NCI-H226 (cell line): ENCODE results near the gene DICER1.

Experiments
- DNase-seq: peaks from one replicate; pipeline ENCODE4 v3.0.0-alpha.2; 2015

The DICER1 gene

DNA sequence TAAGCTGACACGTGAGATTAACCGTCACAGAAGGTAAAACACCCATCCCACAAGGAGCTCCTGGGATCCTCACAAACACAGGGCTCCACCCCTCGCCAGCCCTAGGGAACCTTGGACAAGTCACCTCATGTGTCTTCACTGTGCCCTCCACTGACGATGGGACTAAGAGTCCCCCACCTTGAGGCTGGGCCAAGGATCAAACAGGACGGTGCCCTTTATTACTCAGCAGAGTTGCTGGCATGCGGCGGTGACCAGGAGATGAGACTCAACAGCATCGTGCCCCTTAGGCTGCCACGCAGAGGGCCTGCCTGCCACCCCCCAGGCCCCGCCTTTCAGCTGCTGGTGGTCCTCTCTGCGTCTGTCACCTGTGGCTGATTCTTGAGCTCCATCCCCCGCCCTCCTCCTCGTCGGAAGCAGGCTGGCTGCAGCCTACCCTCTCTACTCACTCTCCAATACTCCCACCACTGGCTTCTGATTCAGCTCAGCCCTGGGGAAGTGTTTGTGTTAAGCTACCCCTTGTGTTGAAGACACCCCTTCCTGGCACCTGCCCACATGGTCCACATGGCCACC, 105.2 kb downstream of the DICER1 start:
- DNase-seq = no peak

GRCh38 chr14:95049952-95050351, 107.4 kb downstream of the DICER1 start:
- no peak for DNase-seq

DNA sequence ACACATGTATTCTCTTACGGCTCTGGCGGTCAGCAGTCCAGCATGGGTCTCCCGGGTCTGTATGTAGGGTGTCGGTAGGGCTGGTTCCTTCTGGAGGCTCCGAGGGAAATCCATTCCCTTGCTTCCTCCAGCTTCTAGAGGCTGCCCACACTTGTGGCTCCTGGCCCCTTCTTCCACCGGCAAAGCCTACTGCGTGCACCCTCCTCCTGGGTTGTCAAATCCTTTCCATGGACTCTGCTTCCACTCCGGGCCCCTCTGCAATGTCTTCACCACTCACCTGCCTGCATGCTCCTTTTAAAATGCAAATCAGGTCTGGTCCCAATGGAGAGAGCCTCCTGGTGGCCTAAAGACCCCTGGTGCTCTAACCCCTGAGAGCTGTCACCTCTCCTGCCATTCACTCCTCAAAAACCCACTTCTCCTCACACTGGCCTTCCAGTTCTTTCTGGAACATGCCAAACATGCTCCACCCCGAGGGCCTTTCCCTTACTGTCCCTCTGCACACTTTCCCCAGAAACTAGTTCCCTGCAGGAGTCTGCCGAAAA, 108.5 kb downstream of the DICER1 start:
- DNase-seq = no peak

- DNase-seq = no peak
These were observed 109.6 kb downstream of the DICER1 start for GRCh38 chr14:95047754-95048153.

DNA sequence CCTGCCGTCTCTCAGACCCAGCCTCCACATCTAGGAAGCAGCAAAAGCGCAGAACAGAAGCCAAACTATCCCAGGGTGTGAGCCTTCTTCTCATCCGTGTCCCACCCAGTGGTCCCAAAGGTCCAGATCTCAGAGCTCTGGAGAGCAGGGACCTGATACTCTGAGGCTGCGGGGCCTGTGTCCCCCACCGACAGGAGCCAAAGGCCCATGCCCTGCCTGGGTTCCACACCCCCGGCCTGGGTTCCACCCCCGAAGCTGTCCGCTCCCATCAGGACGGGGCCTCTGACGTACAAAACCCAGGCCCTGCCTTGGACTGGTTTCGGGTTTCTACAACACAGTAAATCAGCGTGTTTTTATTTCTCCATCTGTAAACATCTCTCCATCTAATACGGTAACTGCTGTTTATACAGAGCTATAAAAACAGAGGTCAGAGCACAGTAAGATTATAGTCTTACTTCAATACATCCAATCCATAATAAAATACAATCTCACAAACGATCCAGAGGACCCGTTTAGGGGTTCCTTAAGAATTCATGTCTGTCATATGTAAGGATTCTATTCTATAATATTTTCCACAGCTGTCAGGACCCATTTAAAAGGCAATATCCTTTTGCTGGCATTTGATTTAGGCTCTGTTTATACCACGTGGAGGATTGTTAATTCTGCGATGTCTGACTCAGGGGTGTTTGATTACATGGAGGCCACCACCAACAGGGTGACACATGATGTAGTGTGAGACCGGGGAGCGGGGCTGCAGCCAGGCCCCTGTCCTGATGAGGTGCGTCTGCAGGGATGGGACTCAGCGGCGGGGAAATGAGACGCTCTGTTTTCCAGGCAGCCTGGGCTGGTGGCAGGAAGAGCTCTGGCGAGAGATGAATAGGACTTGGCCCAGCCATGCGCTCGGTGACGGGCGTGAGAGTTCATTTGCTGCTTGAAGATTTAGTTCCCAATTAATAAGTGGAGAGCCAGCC, 110.3 kb downstream of the DICER1 start:
- DNase-seq = no peak

GRCh38 chr14:95045836-95046430, 111.4 kb downstream of the DICER1 start:
- no peak for DNase-seq

DNA sequence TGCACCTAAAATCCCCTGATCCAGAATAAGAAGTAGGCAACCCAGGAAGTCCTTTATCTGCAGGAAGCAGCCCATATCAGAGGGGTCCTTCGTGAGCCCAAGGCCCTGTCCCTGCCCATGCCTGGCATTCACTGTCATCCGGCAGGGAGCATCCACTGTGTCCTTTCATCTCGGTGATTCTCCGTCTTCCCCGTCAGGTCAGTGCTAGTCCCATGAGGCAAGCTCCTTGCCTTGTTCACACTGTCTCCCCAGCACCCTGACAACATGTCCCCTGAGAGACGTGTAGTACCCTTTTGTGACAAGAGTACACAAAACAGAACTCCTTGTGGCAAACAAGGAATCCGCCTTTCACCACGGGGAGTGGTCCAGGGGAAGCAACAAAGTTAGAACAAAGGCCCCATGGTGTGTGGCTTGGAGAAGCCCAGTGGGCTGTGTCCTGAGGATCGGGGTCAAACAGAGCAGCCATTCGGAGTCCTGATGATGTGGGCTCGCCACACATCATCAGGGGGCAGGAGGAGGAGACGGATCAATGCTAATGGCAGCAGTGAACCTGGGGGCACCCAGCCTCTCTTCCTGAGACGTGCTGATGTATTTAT, 112.1 kb downstream of the DICER1 start:
- DNase-seq = no peak

- no peak for DNase-seq
These were observed 112.7 kb downstream of the DICER1 start for GRCh38 chr14:95044463-95045105.

DNA sequence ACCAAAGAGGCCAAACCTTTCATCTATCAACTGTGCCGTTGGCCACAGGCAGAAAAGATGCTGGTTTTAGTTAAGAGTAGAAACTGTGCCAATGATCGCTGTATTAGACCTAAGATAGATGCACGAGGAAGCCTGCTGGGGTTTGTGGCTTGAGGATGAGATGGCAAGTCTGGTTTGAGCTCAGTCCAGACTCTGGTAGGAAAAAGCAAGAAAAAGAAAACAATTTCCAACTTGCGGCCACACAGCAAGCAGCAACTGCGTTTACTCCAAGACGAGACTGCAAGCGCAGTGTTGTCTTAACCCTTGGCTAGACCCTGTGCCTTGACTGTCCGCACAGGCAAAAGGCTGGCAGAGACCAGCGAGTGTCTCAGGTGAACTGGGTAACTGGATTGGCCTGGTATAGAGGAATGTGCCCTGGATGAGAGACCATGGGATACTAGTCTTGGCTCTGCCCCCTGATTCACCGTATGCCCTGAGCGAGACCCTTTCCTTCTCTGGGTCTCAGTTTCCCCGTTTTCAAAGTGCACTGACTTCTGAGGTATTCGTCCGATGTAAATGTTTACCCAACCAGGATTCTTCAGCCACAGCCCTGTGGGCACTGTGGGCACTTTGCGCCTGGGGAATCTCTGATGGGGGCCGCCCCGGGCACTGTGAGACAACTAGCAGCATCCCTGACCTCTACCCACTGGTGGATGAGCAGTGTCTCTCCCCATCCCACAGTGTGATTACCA, 113.4 kb downstream of the DICER1 start:
- DNase-seq = no peak

GRCh38 chr14:95043314-95043713, 114.0 kb downstream of the DICER1 start:
- no peak for DNase-seq

DNA sequence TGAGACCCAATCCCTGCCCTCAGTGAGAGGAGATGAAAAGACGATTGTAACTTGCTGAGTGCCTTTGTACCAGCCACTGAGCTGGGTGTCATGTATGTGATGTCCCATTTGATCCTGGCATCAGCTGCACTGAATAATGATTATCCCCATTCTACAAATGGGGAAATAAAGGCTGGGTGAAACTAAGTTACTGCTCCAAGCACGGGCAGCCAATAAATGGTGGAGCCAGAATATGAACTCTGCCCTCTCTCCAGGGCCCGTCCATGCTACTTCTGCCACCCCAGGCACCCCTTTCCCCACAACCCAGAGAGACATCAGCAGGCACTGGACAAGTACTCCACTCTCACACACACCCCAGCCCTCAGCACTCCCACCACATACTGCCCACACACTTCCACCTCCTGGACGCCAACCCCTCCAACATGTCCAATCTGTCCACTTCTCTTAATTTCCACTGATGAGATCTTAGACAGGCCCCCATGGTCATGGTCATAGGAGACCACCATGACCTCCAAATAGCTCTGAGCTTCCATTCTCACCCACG, 115.8 kb downstream of the DICER1 start:
- no peak for DNase-seq

DNA sequence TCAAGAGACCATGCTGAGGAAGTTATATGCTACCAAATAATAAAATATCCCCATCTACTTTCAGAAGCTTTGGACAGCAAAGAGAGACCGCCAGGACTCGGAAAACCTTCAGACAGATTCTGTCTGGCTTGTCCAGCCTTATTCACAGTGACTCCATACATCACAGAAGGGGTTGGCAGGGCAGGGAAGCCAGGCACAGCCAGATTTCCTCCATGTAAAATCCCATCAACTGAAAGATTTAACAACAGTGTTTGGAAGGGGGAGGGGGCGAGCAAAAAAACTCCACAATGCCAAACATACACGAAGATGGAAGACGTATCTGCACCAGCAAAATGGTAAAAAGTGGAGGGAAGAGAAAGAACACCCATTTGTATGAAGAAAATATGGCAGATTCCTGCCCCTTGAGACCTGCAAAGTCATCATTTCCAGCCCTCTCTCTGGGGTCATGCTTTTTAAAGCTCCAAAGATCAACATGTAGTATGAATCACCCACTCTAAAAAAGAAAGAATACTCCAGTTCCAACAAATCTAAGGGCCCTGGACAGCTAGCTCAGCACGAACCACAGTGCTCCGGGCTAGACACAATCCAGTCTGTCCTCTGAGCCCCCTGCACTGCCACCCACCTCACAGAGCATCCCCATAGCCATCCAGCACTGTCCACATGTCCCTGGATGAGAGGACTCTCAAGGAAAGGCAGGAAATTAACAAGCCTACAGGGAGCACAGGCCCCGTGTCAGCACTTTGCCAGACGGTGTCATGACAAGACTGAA, 116.4 kb downstream of the DICER1 start:
- DNase-seq = no peak

DNA sequence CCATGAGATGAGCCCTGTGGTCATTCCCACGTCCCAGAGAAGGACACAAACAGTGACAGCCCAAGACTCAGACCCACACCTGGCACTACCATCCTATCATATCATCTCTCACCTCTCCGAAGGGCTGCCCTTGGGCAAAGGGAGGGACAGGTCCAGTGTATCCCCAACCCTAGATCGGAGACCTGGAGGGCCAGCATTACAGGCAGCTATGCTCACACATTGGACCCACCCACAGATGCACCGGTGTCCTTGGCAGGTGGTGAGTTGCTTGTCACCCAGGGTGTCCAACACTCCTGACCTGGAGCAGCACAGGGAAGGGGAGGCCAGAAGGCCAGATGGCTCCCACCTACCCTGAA, 117.4 kb downstream of the DICER1 start:
- DNase-seq = no peak

- DNase-seq = no peak
These were observed 117.9 kb downstream of the DICER1 start for GRCh38 chr14:95039259-95039992.

DNA sequence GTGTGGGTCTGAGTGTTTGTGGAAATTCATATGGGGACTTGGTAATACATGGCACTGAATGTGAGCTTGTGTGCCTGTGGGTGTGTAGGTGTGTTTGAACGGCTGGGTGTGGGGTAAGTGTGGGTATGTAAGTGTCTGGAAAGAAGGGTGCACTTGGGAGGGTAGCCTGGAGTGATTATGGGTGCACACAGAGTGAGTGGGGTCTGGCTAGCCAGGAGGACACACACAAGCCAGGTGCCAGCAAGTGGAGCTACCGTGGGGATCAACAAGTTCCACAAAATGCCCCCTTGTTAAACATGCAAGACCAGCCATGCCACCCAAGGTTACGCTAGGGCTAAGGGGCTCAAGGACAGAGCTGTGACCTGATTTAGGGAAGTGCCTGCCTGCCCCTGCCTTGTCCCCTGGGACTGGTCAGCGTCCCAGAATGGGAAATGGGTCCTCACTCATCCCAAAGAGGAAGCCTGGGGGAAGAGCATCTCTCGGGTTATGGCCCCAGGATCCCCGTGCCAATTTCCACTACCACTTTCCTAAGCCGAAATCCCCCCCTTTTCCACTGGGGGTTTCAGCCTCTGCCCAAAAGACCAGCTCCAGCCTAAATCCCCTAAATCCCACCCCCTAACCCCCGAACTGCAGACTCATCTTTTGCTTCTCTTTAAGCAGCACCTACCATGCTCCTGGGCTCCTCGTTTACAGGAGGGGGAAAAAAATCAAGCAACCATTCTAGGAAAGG, 118.6 kb downstream of the DICER1 start:
- DNase-seq = no peak

- DNase-seq = no peak
These were observed 120.1 kb downstream of the DICER1 start for GRCh38 chr14:95037273-95037672.
